GM18907 (cell line): ENCODE measurements around the gene TEKTIP1.
"Not testable (repeated sequence)": the region's sequence is repeated elsewhere in the genome, so short reads cannot be mapped to it uniquely, and the experiment has no call there.

Experiments
- ATAC-seq: cut with Tn5 transposase; IDR thresholded peaks from one replicate; pipeline ENCODE4 v1.9.1; 2021; ENCODE audit warnings: mild to moderate bottlenecking, moderate library complexity; ENCODE audit not compliant: unreplicated experiment

TEKTIP1 gene

GRCh38 chr19:3581792-3582191, 42.8 kb downstream of the TEKTIP1 start:
- not testable (repeated sequence) for ATAC-seq

GRCh38 chr19:3584036-3584802, 45.2 kb downstream of the TEKTIP1 start:
- not testable (repeated sequence) for ATAC-seq

GRCh38 chr19:3585301-3586126, 46.5 kb downstream of the TEKTIP1 start, which contains the start of gene GIPC3:
Gene GIPC3 (plus strand): TSS chr19:3585478. CDS start chr19:3585598, 120 bp downstream.
- ATAC-seq, result no peak

- no peak for ATAC-seq
Measured at GRCh38 chr19:3586127-3586626, 47.2 kb downstream of the TEKTIP1 start.

GRCh38 chr19:3586707-3587346, 47.9 kb downstream of the TEKTIP1 start:
- ATAC-seq, result no peak

GRCh38 chr19:3589439-3589838, 50.5 kb downstream of the TEKTIP1 start:
- ATAC-seq, result no peak

- ATAC-seq, result no peak
Measured at GRCh38 chr19:3589949-3590348, 51.0 kb downstream of the TEKTIP1 start.

GRCh38 chr19:3590991-3591659, 52.2 kb downstream of the TEKTIP1 start:
- ATAC-seq, result no peak

GRCh38 chr19:3591876-3592613, 53.1 kb downstream of the TEKTIP1 start:
- ATAC-seq, result no peak

- ATAC-seq, result no peak
Measured at GRCh38 chr19:3593156-3593555, 54.2 kb downstream of the TEKTIP1 start.
